Gastroesophageal sphincter (tissue), 4 donors: ENCODE results near the gene ASB1. TPM values are rescaled to one million over a fixed set of nuclear protein-coding genes. Genes with fewer than 3 reads are reported as not detected.

Source experiments
- ATAC-seq: fragments of 150-250 bp; one replicate; pipeline ENCODE4 v1.9.1; 2016; ENCODE audit warnings: mild to moderate bottlenecking, moderate library complexity
- H3K27ac ChIP-seq, 4 donors: fragments of 200-600 bp; sonication (generic) in 3 of 4; 1 replicate in 3 of 4; 2 replicates in 1 of 4; pipeline ENCODE4 v1.5.1; 2016 to 2019
- H3K27me3 ChIP-seq: fragments of 200-600 bp; sonication (generic); one replicate; pipeline ENCODE4 v1.5.1; 2019
- H3K36me3 ChIP-seq, 2 donors: fragments of 200-600 bp; sonication (generic); one replicate each; pipeline ENCODE4 v1.5.1; 2019; ENCODE audit warnings: control low read depth in 1 of 2
- H3K4me1 ChIP-seq, 3 donors: fragments of 200-600 bp; sonication (generic); 1 replicate in 2 of 3; 2 replicates in 1 of 3; pipeline ENCODE4 v1.5.1; 2016 to 2019; ENCODE audit warnings: control low read depth in 2 of 3
- H3K4me3 ChIP-seq, 2 donors: fragments of 200-600 bp; sonication (generic); one replicate each; pipeline ENCODE4 v1.5.1; 2019; ENCODE audit warnings: mild to moderate bottlenecking in 1 of 2, moderate library complexity in 1 of 2
- H3K9me3 ChIP-seq, 3 donors: fragments of 200-600 bp; sonication (generic); one replicate each; pipeline ENCODE4 v1.5.1; 2017 to 2019; ENCODE audit warnings: control low read depth in 2 of 3
- CTCF ChIP-seq, 4 experiments: fragments of 200-600 bp in 2 of 4; fragments of 450-650 bp in 2 of 4; sonication (generic) in 1 of 4; IDR thresholded peaks; one replicate each; pipeline ENCODE4 v1.5.1; 2017 to 2019; ENCODE audit warnings: antibody characterized with exemption in 4 of 4, mild to moderate bottlenecking in 2 of 4, moderate library complexity in 2 of 4
- EP300 ChIP-seq: sonication (generic); formaldehyde crosslinking; IDR thresholded peaks from one replicate; pipeline ENCODE4 v1.6.1; 2017; ENCODE audit warnings: antibody characterized with exemption, mild to moderate bottlenecking
- POLR2A ChIP-seq, 2 donors: fragments of 450-650 bp; IDR thresholded peaks; one replicate each; pipeline ENCODE4 v1.6.1; 2017; ENCODE audit warnings: antibody characterized with exemption in 2 of 2, mild to moderate bottlenecking in 2 of 2, moderate library complexity in 1 of 2
- POLR2AphosphoS5 ChIP-seq: sonication (generic); formaldehyde crosslinking; IDR thresholded peaks from one replicate; pipeline ENCODE4 v1.6.1; 2017; ENCODE audit warnings: antibody characterized with exemption
- WGBS, 2 donors: methylation state at CpG; one replicate each; pipeline ENCODE4 v1.1.5; 2018; ENCODE audit warnings: low coverage in 1 of 2; 5-methylcytosine and 5-hydroxymethylcytosine counted together
- total RNA-seq, 4 donors: library from RNA; depleted of rRNA; stranded (reverse); fragments of >200 nt; gene quantifications; one replicate each; pipeline ENCODE4 v1.1.0, GENCODE V29; 2016

ASB1 gene
- total RNA-seq, 4 donors from 2014 or later, result 27.9 to 39.3 (median 35.9) TPM

- no peaks in the 10 kb centered on the region for H3K27me3 ChIP-seq
- ATAC-seq, result no peak
Measured at GRCh38 chr2:238420878-238421694, 5.6 kb upstream of the ASB1 start.

GRCh38 chr2:238421695-238422035, 5.1 kb upstream of the ASB1 start:
- Histone ChIP-seq H3K27me3 (no peaks in the 10 kb centered on the region), H3K4me1 (peaks cover 0 to 12% (median 6%) of the 10 kb centered on the region in 3 donors), H3K9me3 (no peaks in the 10 kb centered on the region), H3K27ac (no peak overlapping the region), H3K4me3 (no peak overlapping the region), H3K36me3 (no peaks in the 10 kb centered on the region)
- 47 to 85% methylated on average over 3 to 12 of the region's 18 CpGs for WGBS, 2 donors
- no peak for TF ChIP-seq POLR2A (IDR thresholded peaks at IDR 0.05)
- no peak for TF ChIP-seq POLR2AphosphoS5
- no peak for TF ChIP-seq CTCF (IDR thresholded peaks at IDR 0.05)
- no peak for TF ChIP-seq EP300
- no peak for ATAC-seq

More at GRCh38 chr2:238420878-238421694, 5.6 kb upstream of the ASB1 start:
- Histone ChIP-seq H3K4me3 (no peak overlapping the region), H3K27ac (no peak overlapping the region), H3K36me3 (no peaks in the 10 kb centered on the region), H3K4me1 (peaks cover 0 to 8% (median 4%) of the 10 kb centered on the region in 3 donors), H3K9me3 (no peaks in the 10 kb centered on the region)
- TF ChIP-seq POLR2A (IDR thresholded peaks at IDR 0.05) (no peak), EP300 (no peak)
- 43 to 59% methylated on average over 7 to 13 of the region's 16 CpGs for WGBS, 2 donors

- TF ChIP-seq POLR2AphosphoS5, result no peak
- no peak for TF ChIP-seq EP300
- no peak for TF ChIP-seq POLR2A (IDR thresholded peaks at IDR 0.05)
- TF ChIP-seq CTCF (IDR thresholded peaks at IDR 0.05), result no peak
- H3K27ac ChIP-seq, result no peak overlapping the region
- no peak overlapping the region for H3K4me3 ChIP-seq
- no peaks in the 10 kb centered on the region for H3K9me3 ChIP-seq
- WGBS, 2 donors, result 87 to 97% methylated on average over 6 to 8 of the region's 10 CpGs
- H3K4me1 ChIP-seq, result peaks cover 0 to 14% (median 6%) of the 10 kb centered on the region in 3 donors
- no peaks in the 10 kb centered on the region for H3K27me3 ChIP-seq
- H3K36me3 ChIP-seq, result no peaks in the 10 kb centered on the region
- ATAC-seq, result no peak
Measured at GRCh38 chr2:238422285-238422684, 4.4 kb upstream of the ASB1 start.

GRCh38 chr2:238422940-238423339, 3.8 kb upstream of the ASB1 start:
- Histone ChIP-seq H3K36me3 (no peaks in the 10 kb centered on the region), H3K9me3 (no peaks in the 10 kb centered on the region), H3K4me3 (no peak overlapping the region), H3K27me3 (no peaks in the 10 kb centered on the region), H3K4me1 (peaks cover 0 to 21% (median 7%) of the 10 kb centered on the region in 3 donors), H3K27ac (no peak overlapping the region)
- no peak for TF ChIP-seq CTCF (IDR thresholded peaks at IDR 0.05)
- TF ChIP-seq POLR2AphosphoS5, result no peak
- no peak for TF ChIP-seq EP300
- no peak for TF ChIP-seq POLR2A (IDR thresholded peaks at IDR 0.05)
- no CpG with 5 or more reads among the region's 7 CpGs for WGBS, 2 donors
- ATAC-seq, result no peak

- Histone ChIP-seq H3K27ac (no peak overlapping the region), H3K9me3 (no peaks in the 10 kb centered on the region), H3K36me3 (no peaks in the 10 kb centered on the region), H3K4me1 (peaks cover 0 to 29% (median 15%) of the 10 kb centered on the region in 3 donors), H3K4me3 (no peak overlapping the region), H3K27me3 (no peaks in the 10 kb centered on the region)
- ATAC-seq, result no peak
- WGBS, 2 donors, result 52% methylated on average over 2 of the region's 9 CpGs; no CpG with 5 or more reads in 1 of the 2 donors
- TF ChIP-seq CTCF (IDR thresholded peaks at IDR 0.05), result no peak
- TF ChIP-seq POLR2A (IDR thresholded peaks at IDR 0.05), result no peak
- no peak for TF ChIP-seq EP300
- TF ChIP-seq POLR2AphosphoS5, result no peak
Measured at GRCh38 chr2:238423561-238424312, 3.0 kb upstream of the ASB1 start.
